OCI-LY3 (cell line): ENCODE results near the gene CUBN.

Source experiments
- H2AFZ ChIP-seq: fragments of 200-600, 300-600 bp; shearing (Covaris generic); 2 replicates; pipeline ENCODE4 v1.6.0; 2014; ENCODE audit warnings: antibody characterized with exemption, low read depth, low read length
- H3K27ac ChIP-seq: fragments of 200-600, 300-600 bp; sonication (generic); 2 replicates; pipeline ENCODE4 v1.5.1; 2014; ENCODE audit warnings: mild to moderate bottlenecking, low read length, moderate library complexity, mixed read lengths
- H3K27me3 ChIP-seq: fragments of 200-600, 300-600 bp; sonication (generic); 2 replicates; pipeline ENCODE4 v1.6.1; 2014; ENCODE audit warnings: low read depth, low read length, mixed read lengths
- H3K36me3 ChIP-seq: fragments of 200-600, 300-600 bp; sonication (generic); replicated peaks from 2 replicates; pipeline ENCODE3; 2014; ENCODE audit warnings: low read depth, low read length, mixed read lengths
- H3K4me1 ChIP-seq: fragments of 300-600, 200-600 bp; sonication (generic); 2 replicates; pipeline ENCODE4 v1.6.1; 2014; ENCODE audit warnings: low read length, mixed read lengths
- H3K4me2 ChIP-seq: fragments of 200-600, 300-600 bp; sonication (generic); 2 replicates; pipeline ENCODE4 v1.6.1; 2014; ENCODE audit warnings: low read length, mixed read lengths
- H3K4me3 ChIP-seq: fragments of 300-600, 200-600 bp; sonication (generic); 2 replicates; pipeline ENCODE4 v1.5.1; 2014; ENCODE audit warnings: antibody characterized with exemption, mild to moderate bottlenecking, low read length, moderate library complexity
- H3K79me2 ChIP-seq: fragments of 300-600, 200-600 bp; shearing (Covaris generic); 2 replicates; pipeline ENCODE4 v1.6.1; 2014; ENCODE audit warnings: mild to moderate bottlenecking, low read length, mixed read lengths
- H3K9ac ChIP-seq: fragments of 300-600, 200-600 bp; shearing (Covaris generic); 2 replicates; pipeline ENCODE4 v1.6.0; 2014; ENCODE audit warnings: mild to moderate bottlenecking, low read length, moderate library complexity
- H3K9me3 ChIP-seq: fragments of 200-600, 300-600 bp; shearing (Covaris generic); 2 replicates; pipeline ENCODE4 v1.6.1; 2014; ENCODE audit warnings: low read length, mixed read lengths; ENCODE audit not compliant: insufficient read depth
- H4K20me1 ChIP-seq: fragments of 200-600, 300-600 bp; sonication (generic); 2 replicates; pipeline ENCODE4 v1.6.1; 2016; ENCODE audit warnings: low read length, mixed read lengths; ENCODE audit not compliant: insufficient read depth
- EZH2phosphoT487 ChIP-seq: fragments of 200-600 bp; shearing (Covaris generic); IDR thresholded peaks from 2 replicates; pipeline ENCODE4 v1.6.1; 2018; ENCODE audit warnings: antibody characterized with exemption, mixed run types, low read depth
- TF ChIP-seq, protein P1 (sequence below): fragments of 200-600, 300-600 bp; sonication (generic); IDR thresholded peaks from 2 replicates; pipeline ENCODE4 v1.5.1; 2014; ENCODE audit warnings: antibody characterized with exemption, low read length, low read depth

Gene CUBN

DNA sequence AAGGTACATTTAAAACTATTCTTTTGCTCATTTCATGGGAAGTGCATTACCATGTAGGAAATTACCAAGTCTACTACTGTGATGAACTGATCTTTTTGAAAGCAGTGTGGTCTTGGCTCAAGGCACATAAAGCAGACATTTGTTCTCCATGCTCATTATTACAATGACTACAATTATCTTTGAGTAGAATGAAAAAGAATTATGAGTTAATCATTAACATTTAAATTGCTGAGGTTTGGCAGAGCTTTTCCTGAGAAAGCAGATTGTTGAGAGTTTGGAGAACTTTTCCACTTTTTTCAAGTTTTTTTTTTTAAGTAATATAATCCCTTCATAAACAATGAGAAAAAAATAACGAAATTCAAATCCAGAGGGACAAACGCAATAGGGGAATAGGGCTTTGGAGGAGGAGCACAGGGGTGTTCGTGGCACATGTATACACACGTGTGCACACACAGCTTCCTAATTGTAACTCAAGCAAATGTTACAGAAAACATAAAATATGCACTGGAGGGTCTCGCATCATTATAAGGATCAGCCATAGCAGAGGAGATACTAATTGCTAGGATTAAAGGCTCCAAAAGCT, 8.9 kb upstream of the CUBN start:
- Histone ChIP-seq H3K4me3 (no peak overlapping the region), H3K4me1 (no peaks in the 10 kb centered on the region), H3K9me3 (no peaks in the 10 kb centered on the region), H3K27me3 (no peaks in the 10 kb centered on the region), H4K20me1 (no peaks in the 10 kb centered on the region), H2AFZ (no peak overlapping the region), H3K27ac (no peak overlapping the region), H3K79me2 (no peaks in the 10 kb centered on the region), H3K36me3 (no peaks in the 10 kb centered on the region), H3K9ac (no peak overlapping the region), H3K4me2 (no peak overlapping the region)
- no peak for TF ChIP-seq EZH2phosphoT487
- TF ChIP-seq, protein P1, sequence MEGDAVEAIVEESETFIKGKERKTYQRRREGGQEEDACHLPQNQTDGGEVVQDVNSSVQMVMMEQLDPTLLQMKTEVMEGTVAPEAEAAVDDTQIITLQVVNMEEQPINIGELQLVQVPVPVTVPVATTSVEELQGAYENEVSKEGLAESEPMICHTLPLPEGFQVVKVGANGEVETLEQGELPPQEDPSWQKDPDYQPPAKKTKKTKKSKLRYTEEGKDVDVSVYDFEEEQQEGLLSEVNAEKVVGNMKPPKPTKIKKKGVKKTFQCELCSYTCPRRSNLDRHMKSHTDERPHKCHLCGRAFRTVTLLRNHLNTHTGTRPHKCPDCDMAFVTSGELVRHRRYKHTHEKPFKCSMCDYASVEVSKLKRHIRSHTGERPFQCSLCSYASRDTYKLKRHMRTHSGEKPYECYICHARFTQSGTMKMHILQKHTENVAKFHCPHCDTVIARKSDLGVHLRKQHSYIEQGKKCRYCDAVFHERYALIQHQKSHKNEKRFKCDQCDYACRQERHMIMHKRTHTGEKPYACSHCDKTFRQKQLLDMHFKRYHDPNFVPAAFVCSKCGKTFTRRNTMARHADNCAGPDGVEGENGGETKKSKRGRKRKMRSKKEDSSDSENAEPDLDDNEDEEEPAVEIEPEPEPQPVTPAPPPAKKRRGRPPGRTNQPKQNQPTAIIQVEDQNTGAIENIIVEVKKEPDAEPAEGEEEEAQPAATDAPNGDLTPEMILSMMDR, result no peak

DNA sequence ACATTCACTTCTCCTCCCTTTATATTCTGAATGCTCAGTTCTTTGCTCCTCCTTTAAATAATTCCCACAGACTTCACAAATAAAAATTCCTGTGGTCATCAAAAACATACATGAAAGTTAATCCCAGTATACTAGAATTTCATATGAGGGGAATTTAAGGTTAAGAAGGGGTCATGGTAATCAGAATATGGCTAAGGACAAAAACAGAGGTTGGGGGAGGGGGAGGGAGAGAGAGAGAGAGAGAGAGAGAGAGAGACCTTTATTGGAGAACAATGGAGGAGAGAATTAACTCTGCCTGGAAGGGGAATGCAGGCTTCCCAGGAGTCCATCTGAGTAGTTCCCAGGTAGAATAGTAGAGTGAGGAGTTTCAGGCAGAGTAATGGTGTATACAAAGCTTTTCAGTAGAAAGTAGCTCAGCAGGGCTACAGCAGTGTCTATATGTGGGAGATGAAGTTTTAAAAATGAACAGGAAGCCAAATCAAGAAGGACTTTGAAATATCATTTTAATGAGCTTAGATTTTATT, 5.2 kb upstream of the CUBN start:
- no peaks in the 10 kb centered on the region for H4K20me1 ChIP-seq
- no peak overlapping the region for H3K4me3 ChIP-seq
- no peak overlapping the region for H3K9ac ChIP-seq
- no peak overlapping the region for H3K27ac ChIP-seq
- H3K79me2 ChIP-seq, result no peaks in the 10 kb centered on the region
- no peaks in the 10 kb centered on the region for H3K36me3 ChIP-seq
- no peak overlapping the region for H3K4me2 ChIP-seq
- TF ChIP-seq, protein P1, result no peak
- TF ChIP-seq EZH2phosphoT487, result no peak
- H3K4me1 ChIP-seq, result no peaks in the 10 kb centered on the region
- H3K9me3 ChIP-seq, result no peaks in the 10 kb centered on the region
- H3K27me3 ChIP-seq, result no peaks in the 10 kb centered on the region
- no peak overlapping the region for H2AFZ ChIP-seq

DNA sequence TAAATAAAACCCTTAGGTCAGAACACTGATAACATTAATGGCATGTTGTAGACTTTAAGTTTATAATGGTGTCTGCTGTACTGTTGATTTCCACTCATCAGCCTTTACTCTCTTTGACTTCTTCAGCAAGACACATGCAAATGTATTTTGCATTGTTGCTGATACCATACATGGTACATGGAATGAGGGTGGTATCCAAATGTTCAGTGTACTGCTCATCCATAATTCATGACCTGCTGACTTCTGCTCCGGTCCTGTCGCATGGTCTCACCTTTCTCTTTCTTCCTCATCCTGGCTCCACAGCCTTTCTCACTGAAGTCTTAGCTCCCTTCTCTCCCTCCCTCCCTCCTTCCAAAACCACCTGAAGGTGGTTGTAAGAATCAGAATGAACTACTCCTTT, 4.7 kb upstream of the CUBN start:
- Histone ChIP-seq H3K79me2 (no peaks in the 10 kb centered on the region), H3K36me3 (no peaks in the 10 kb centered on the region), H3K27ac (no peak overlapping the region), H3K4me1 (no peaks in the 10 kb centered on the region), H3K4me2 (no peak overlapping the region), H4K20me1 (no peaks in the 10 kb centered on the region), H3K4me3 (no peak overlapping the region), H3K9ac (no peak overlapping the region), H3K27me3 (no peaks in the 10 kb centered on the region), H3K9me3 (no peaks in the 10 kb centered on the region), H2AFZ (no peak overlapping the region)
- TF ChIP-seq EZH2phosphoT487, result no peak
- TF ChIP-seq, protein P1, result no peak

DNA sequence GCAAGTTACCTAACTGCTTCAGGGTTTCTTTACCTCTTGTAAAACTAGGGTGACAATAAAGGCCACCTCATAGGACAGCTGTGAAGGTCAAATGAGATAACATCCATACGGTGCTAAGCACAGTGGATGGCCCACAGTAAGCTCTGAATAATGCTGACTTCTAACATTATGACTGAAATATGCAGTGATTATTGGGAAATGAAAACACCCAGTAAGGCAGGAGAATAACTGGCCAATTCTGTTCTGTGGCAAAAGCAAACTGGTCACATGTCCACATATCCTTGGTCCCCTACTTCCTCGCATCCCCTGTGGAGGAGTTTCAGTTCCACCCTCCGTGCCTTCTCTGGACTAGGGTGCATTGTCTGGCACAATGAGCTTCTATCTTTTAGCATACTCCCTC, 1.4 kb downstream of the CUBN start:
- TF ChIP-seq EZH2phosphoT487, result no peak
- TF ChIP-seq, protein P1, result no peak
- Histone ChIP-seq H3K4me3 (no peak overlapping the region), H3K27me3 (no peaks in the 10 kb centered on the region), H2AFZ (no peak overlapping the region), H4K20me1 (no peaks in the 10 kb centered on the region), H3K36me3 (no peaks in the 10 kb centered on the region), H3K79me2 (no peaks in the 10 kb centered on the region), H3K4me1 (no peaks in the 10 kb centered on the region), H3K4me2 (no peak overlapping the region), H3K9me3 (no peaks in the 10 kb centered on the region), H3K27ac (no peak overlapping the region), H3K9ac (no peak overlapping the region)
